SK-N-SH (cell line): Measurements from ENCODE around the gene TNIP3. TPM values are rescaled to one million over a fixed set of nuclear protein-coding genes. Genes with fewer than 3 reads are reported as not detected.

Experiments used
- CTCF ChIA-PET: fragments of 300-600, 350-600 bp; formaldehyde crosslinking; extraction: SDS; loops from one replicate; lab custom pipeline; 2021; lab: Yijun Ruan, JAX
- POLR2A ChIA-PET: fragments of 350-600 bp; sonication (Branson Sonifier 250); formaldehyde crosslinking; extraction: SDS; loops from one replicate; lab custom pipeline; 2020; ENCODE audit warnings: antibody characterized with exemption, inconsistent platforms; lab: Yijun Ruan, JAX
- DNase-seq: peaks from one replicate; pipeline ENCODE4 v3.0.0; 2012
- H2AFZ ChIP-seq: fragments of 200-600 bp; sonication (generic); 2 replicates; pipeline ENCODE4 v1.8.1; 2016; ENCODE audit warnings: antibody characterized with exemption, mild to moderate bottlenecking, low read depth
- H3F3A ChIP-seq: fragments of 200-600 bp; sonication (generic); replicated peaks from 2 replicates; pipeline ENCODE3; 2016; ENCODE audit warnings: antibody characterized with exemption, mild to moderate bottlenecking; ENCODE audit not compliant: insufficient read depth
- H3K27ac ChIP-seq, 2 experiments: fragments of 200-500 bp in 1 of 2; fragments of 200-600 bp in 1 of 2; sonication (Bioruptor generic) in 1 of 2; sonication (generic), shearing (Covaris generic) in 1 of 2; 2 replicates each; pipeline versions ENCODE4 v1.5.1 to v1.6.1; 2014 to 2016; ENCODE audit warnings: low read depth in 2 of 2, inconsistent platforms in 1 of 2, low read length in 1 of 2, mild to moderate bottlenecking in 1 of 2, mixed read lengths in 1 of 2
- H3K27me3 ChIP-seq: fragments of 200-600 bp; sonication (generic), shearing (Covaris generic); 2 replicates; pipeline ENCODE4 v1.6.1; 2016; ENCODE audit warnings: mixed run types; ENCODE audit not compliant: insufficient read depth
- H3K36me3 ChIP-seq, 2 experiments: fragments of 200-500 bp in 1 of 2; fragments of 200-600 bp in 1 of 2; sonication (Bioruptor generic) in 1 of 2; sonication (generic) in 1 of 2; replicated peaks in 1 of 2; 2 replicates each; pipeline versions ENCODE3 to v1.5.1; 2014 to 2016; ENCODE audit warnings: low read length in 1 of 2, mild to moderate bottlenecking in 1 of 2; ENCODE audit not compliant: insufficient read depth in 2 of 2, control insufficient read depth in 1 of 2
- H3K4me1 ChIP-seq, 2 experiments: fragments of 200-500 bp in 1 of 2; fragments of 200-600 bp in 1 of 2; sonication (Bioruptor generic) in 1 of 2; sonication (generic), shearing (Covaris generic) in 1 of 2; 2 replicates each; pipeline versions ENCODE4 v1.5.1 to v1.6.1; 2014 to 2016; ENCODE audit warnings: low read depth in 1 of 2, low read length in 1 of 2, mixed run types in 1 of 2; ENCODE audit not compliant: insufficient read depth in 2 of 2, control insufficient read depth in 1 of 2
- H3K4me2 ChIP-seq: fragments of 200-600 bp; sonication (generic), shearing (Covaris generic); 2 replicates; pipeline ENCODE4 v1.6.1; 2017; ENCODE audit warnings: mixed run types
- H3K4me3 ChIP-seq, 2 experiments: fragments of 200-500 bp in 1 of 2; fragments of 200-600 bp in 1 of 2; sonication (Bioruptor generic) in 1 of 2; sonication (generic), shearing (Covaris generic) in 1 of 2; 2 replicates each; pipeline versions ENCODE4 v1.5.1 to v1.8.1; 2014 to 2016; ENCODE audit warnings: low read depth in 2 of 2, inconsistent platforms in 1 of 2, low read length in 1 of 2, mild to moderate bottlenecking in 1 of 2, mixed read lengths in 1 of 2, moderate library complexity in 1 of 2
- H3K79me2 ChIP-seq: fragments of 200-600 bp; sonication (generic); 2 replicates; pipeline ENCODE4 v1.8.1; 2017; ENCODE audit warnings: mild to moderate bottlenecking; ENCODE audit not compliant: insufficient read depth
- H3K9ac ChIP-seq: fragments of 200-600 bp; sonication (generic); 2 replicates; pipeline ENCODE4 v1.6.1; 2017; ENCODE audit warnings: mixed run types
- H3K9me2 ChIP-seq: fragments of 200-600 bp; sonication (generic); 2 replicates; pipeline ENCODE4 v1.6.1; 2017; ENCODE audit warnings: mixed run types
- H3K9me3 ChIP-seq: fragments of 200-600 bp; sonication (generic); 2 replicates; pipeline ENCODE4 v1.6.1; 2017; ENCODE audit warnings: mixed run types, mild to moderate bottlenecking, moderate library complexity
- H4K20me1 ChIP-seq: fragments of 200-600 bp; sonication (generic); 2 replicates; pipeline ENCODE4 v1.6.1; 2017; ENCODE audit warnings: mild to moderate bottlenecking, mixed run types; ENCODE audit not compliant: insufficient read depth
- CHD2 ChIP-seq: fragments of 150-350 bp; IDR thresholded peaks from 2 replicates; pipeline ENCODE4 v1.6.1; 2018; ENCODE audit warnings: low read length; ENCODE audit not compliant: partially characterized antibody
- ELF1 ChIP-seq: IDR thresholded peaks from 2 replicates; pipeline ENCODE4 v1.4.0; 2012
- EP300 ChIP-seq, 2 experiments: IDR thresholded peaks; 2 replicates each; pipeline versions ENCODE4 v1.4.0 to v1.6.1; 2012; ENCODE audit warnings: borderline replicate concordance in 1 of 2, low read depth in 1 of 2, low read length in 1 of 2
- FOXM1 ChIP-seq: IDR thresholded peaks from 2 replicates; pipeline ENCODE4 v1.4.0; 2012; ENCODE audit warnings: low read depth, mild to moderate bottlenecking
- GABPA ChIP-seq: IDR thresholded peaks from 2 replicates; pipeline ENCODE4 v1.4.0; 2012; ENCODE audit warnings: low read depth, mild to moderate bottlenecking
- GATA2 ChIP-seq: sonication (generic); formaldehyde crosslinking; IDR thresholded peaks from 2 replicates; pipeline ENCODE4 v1.5.0; 2020; ENCODE audit warnings: mild to moderate bottlenecking, missing genetic modification reagents
- IRF3 ChIP-seq: fragments of 150-350 bp; IDR thresholded peaks from 2 replicates; pipeline ENCODE4 v1.6.1; 2016; ENCODE audit warnings: mild to moderate bottlenecking, low read depth, low read length
- MAX ChIP-seq: IDR thresholded peaks from 2 replicates; pipeline ENCODE4 v1.4.0; 2012; ENCODE audit warnings: low read depth
- MEF2A ChIP-seq: IDR thresholded peaks from 2 replicates; pipeline ENCODE4 v1.4.0; 2012; ENCODE audit warnings: low read depth, borderline replicate concordance
- MXI1 ChIP-seq: IDR thresholded peaks from 2 replicates; pipeline ENCODE4 v1.6.1; 2012; ENCODE audit warnings: mild to moderate bottlenecking, low read depth, low read length, improper control_type of control experiment
- NRF1 ChIP-seq: IDR thresholded peaks from 2 replicates; pipeline ENCODE4 v1.6.1; 2012; ENCODE audit warnings: low read depth, mild to moderate bottlenecking, low read length
- POLR2AphosphoS5 ChIP-seq: IDR thresholded peaks from 2 replicates; pipeline ENCODE4 v1.6.1; 2012; ENCODE audit warnings: low read depth, low read length
- RAD21 ChIP-seq: IDR thresholded peaks from 2 replicates; pipeline ENCODE4 v1.6.1; 2012; ENCODE audit warnings: mild to moderate bottlenecking, low read length
- RFX5 ChIP-seq: IDR thresholded peaks from 2 replicates; pipeline ENCODE4 v1.6.1; 2012; ENCODE audit warnings: mild to moderate bottlenecking, improper control_type of control experiment, low read length
- SIN3A ChIP-seq: IDR thresholded peaks from 2 replicates; pipeline ENCODE4 v1.6.1; 2012; ENCODE audit warnings: low read depth, mild to moderate bottlenecking, low read length, moderate library complexity, borderline replicate concordance
- SMC3 ChIP-seq: IDR thresholded peaks from 2 replicates; pipeline ENCODE4 v1.6.1; 2012; ENCODE audit warnings: low read depth, low read length, improper control_type of control experiment
- TAF1 ChIP-seq: IDR thresholded peaks from 2 replicates; pipeline ENCODE4 v1.6.1; 2012; ENCODE audit warnings: low read depth, mild to moderate bottlenecking, low read length, moderate library complexity, borderline replicate concordance
- TCF12 ChIP-seq: IDR thresholded peaks from 2 replicates; pipeline ENCODE4 v1.4.0; 2012
- ZBTB33 ChIP-seq: IDR thresholded peaks from 2 replicates; pipeline ENCODE4 v1.4.0; 2012; ENCODE audit warnings: low read depth, borderline replicate concordance
- WGBS: methylation state at CpG from one replicate; pipeline ENCODE4 v1.1.6; 2017; ENCODE audit warnings: low lambda C conversion rate; 5-methylcytosine and 5-hydroxymethylcytosine counted together
- polyA plus RNA-seq, 3 experiments: library from polyadenylated mRNA; depleted of rRNA; stranded (reverse); fragments of >200 nt; gene quantifications; 2 replicates each; pipeline ENCODE4 v1.2.3, GENCODE V29; 2012

TNIP3 gene
- polyA plus RNA-seq (2012; rRNA removed) = 0.15 and 0.28 TPM in 2 replicates
- 0.14 and 0.15 TPM in 2 replicates for polyA plus RNA-seq (2012; cell fraction: cytosol; rRNA removed)
- polyA plus RNA-seq (2012; cell fraction: nucleus; rRNA removed) = not detected in 2 replicates

- no peak within 1 kb of the TSS for H2AFZ ChIP-seq
- no peaks in the 10 kb centered on the region for H3K9me3 ChIP-seq
- H3K27me3 ChIP-seq = no peaks in the 10 kb centered on the region
- no peak within 1 kb of the TSS for H3K9ac ChIP-seq
- no peaks in the 10 kb centered on the region for H3K9me2 ChIP-seq
- DNase-seq = no peak
- 68% methylated on average over 4 of the region's 4 CpGs for WGBS
- H3K4me3 ChIP-seq = no peak within 1 kb of the TSS
- H3K4me2 ChIP-seq = no peak within 1 kb of the TSS
- TF ChIP-seq RAD21 (no peak), POLR2AphosphoS5 (no peak), ELF1 (no peak), MAX (no peak), GABPA (no peak), FOXM1 (no peak), TCF12 (no peak), EP300 (IDR thresholded peaks at IDR 0.05; ENCODE audit: borderline replicate concordance in 1 of 2, low read depth in 1 of 2, low read length in 1 of 2) (no peak), MXI1 (no peak), GATA2 (CRISPR knock-in tag) (no peak), IRF3 (no peak), TAF1 (no peak), SIN3A (no peak), NRF1 (no peak), RFX5 (no peak), CHD2 (no peak), MEF2A (no peak), ZBTB33 (no peak), SMC3 (no peak)
- no peak within 1 kb of the TSS for H3K27ac ChIP-seq
- H3K4me1 ChIP-seq = no peaks in the 10 kb centered on the region
- H3K79me2 ChIP-seq = no peaks in the 10 kb centered on the region
- CTCF ChIA-PET = interaction anchor here (1.9 kb wide), 1 partner anchor 28 kb away, joined by 6 read pairs; no protein-coding TSS in a partner anchor
- no peaks in the 10 kb centered on the region for H3K36me3 ChIP-seq
- H4K20me1 ChIP-seq = no peaks in the 10 kb centered on the region
- H3F3A ChIP-seq = no peaks in the 10 kb centered on the region
- POLR2A ChIA-PET = no interaction called here
These were observed at the start of gene TNIP3 for GRCh38 chr4:121164291-121164690. TNIP3 (minus strand) TSS chr4:121164321; CDS start chr4:121164125, 196 bp downstream.
